ENCODE measurements around the gene TNFSF11. TPM values are rescaled to one million over a fixed set of nuclear protein-coding genes. Genes with fewer than 3 reads are reported as not detected.

Gene TNFSF11
- total RNA-seq, 1 experiment from 2014 or later = 3.5 TPM

DNA sequence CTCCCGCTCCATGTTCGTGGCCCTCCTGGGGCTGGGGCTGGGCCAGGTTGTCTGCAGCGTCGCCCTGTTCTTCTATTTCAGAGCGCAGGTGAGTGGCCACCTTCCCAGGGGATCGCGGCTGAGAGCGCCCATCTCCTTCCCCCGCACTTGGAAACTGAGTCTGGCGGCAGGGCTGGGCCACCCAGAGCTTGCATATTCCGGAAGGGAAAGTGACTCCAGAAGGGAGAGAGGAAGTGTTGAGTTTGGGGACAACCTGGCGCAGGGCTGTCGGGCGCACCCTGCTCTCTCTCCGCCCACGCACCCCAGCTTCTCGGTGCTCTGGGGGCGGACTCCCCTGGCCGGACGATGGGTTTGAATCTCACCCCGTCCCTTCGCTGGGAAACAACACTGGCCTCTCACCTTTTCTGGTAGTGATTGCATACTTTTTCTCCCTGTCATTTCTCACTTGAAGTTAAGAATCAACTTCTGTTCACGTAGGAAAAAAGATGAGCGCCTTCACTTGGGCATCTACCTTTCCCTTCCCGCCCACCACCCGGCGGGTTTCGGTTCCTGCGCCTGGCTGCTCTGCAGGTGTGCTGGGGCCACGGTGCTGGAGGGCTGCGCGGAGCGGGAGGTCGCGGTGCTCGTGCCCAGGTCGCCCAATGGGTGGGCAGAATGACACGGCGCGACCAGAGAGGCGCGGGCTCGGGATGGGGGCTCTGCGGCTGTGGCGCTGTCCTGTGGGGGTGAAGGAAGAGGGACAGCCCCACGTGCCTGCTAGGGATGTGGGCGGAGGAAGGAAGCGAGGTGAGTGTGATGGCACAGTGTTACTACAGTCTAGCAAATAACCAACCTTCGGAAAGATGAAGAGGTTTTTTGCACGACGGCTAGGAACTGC lies 721 bp downstream of the TNFSF11 start:
- no peak overlapping the region for H2AK5ac ChIP-seq (ENCODE audit: insufficient read length, low read length)
- peaks cover 10% of the 10 kb centered on the region for H3K23me2 ChIP-seq (ENCODE audit: insufficient read length, low read depth, low read length, poor library complexity, severe bottlenecking)
- no peak overlapping the region for H4K91ac ChIP-seq (ENCODE audit: insufficient read length, low read depth, low read length)
- H2BK15ac ChIP-seq (ENCODE audit: low read depth, low read length) = no peak overlapping the region
- TF ChIP-seq CTCF (conservative IDR thresholded peaks at IDR 0.05) = no peak
- no peak overlapping the region for H3K23ac ChIP-seq (ENCODE audit: insufficient read length, low read depth, low read length)
- peak overlapping the region; percentile 64 for H3K4me2 ChIP-seq (ENCODE audit: insufficient read depth, insufficient read length, low read length)
- no peak overlapping the region for H2BK20ac ChIP-seq (ENCODE audit: low read depth, low read length, poor library complexity, severe bottlenecking)
- peaks cover 12 to 25% (median 25%) of the 10 kb centered on the region in 3 experiments for H3K36me3 Mint-ChIP-seq (ENCODE audit: insufficient read depth in 1 of 3, low read depth in 3 of 3)
- DNase-seq = peak; percentile 43
- no peak overlapping the region for H3T11ph ChIP-seq (ENCODE audit: low read length)
- H4K8ac ChIP-seq (replicated peaks; ENCODE audit: insufficient read length, low read depth, low read length) = no peak overlapping the region
- H3K14ac ChIP-seq (ENCODE audit: insufficient read depth, low read length) = no peak overlapping the region; the same call in 1 of the 2 replicates
- H3K9ac ChIP-seq (ENCODE audit: extremely low read depth, insufficient read length, low read length) = no peak overlapping the region
- peaks cover 15 to 28% of the 10 kb centered on the region in 2 experiments for H3K9me3 Mint-ChIP-seq
- no peaks in the 10 kb centered on the region for H3K79me2 ChIP-seq (ENCODE audit: insufficient read depth, low read length)
- no peak overlapping the region for H2BK5ac ChIP-seq (ENCODE audit: insufficient read length, low read length)
- no peak overlapping the region for H2BK120ac ChIP-seq (ENCODE audit: low read depth, low read length, poor library complexity, severe bottlenecking)
- H3K79me1 ChIP-seq (ENCODE audit: insufficient read depth, low read depth, low read length, poor library complexity, severe bottlenecking) = no peaks in the 10 kb centered on the region
- H3K4me3 Mint-ChIP-seq = peak overlapping the region; percentile 77 to 83
- no peak overlapping the region for H3K27ac ChIP-seq (ENCODE audit: insufficient read length, low read depth, low read length)
- no peak overlapping the region for H3K4ac ChIP-seq (ENCODE audit: low read depth, low read length)
- WGBS (ENCODE audit: extremely low coverage, insufficient read length, low lambda C conversion rate) = no CpG with 5 or more reads among the region's 51 CpGs
- H2AFZ ChIP-seq (ENCODE audit: low read length) = peak overlapping the region; percentile 89
- no peak overlapping the region for H2BK12ac ChIP-seq (ENCODE audit: insufficient read length, low read depth, low read length)
- H3K4me1 ChIP-seq (ENCODE audit: insufficient read depth, low read length) = no peaks in the 10 kb centered on the region; the same call in 1 of the 2 replicates
- H3K27me3 ChIP-seq (ENCODE audit: insufficient read depth, low read length) = no peaks in the 10 kb centered on the region
- peaks cover 25 to 37% of the 10 kb centered on the region in 2 experiments for H3K4me1 Mint-ChIP-seq
- H3K18ac ChIP-seq (ENCODE audit: insufficient read length, low read depth, low read length) = peak overlapping the region; percentile 12
- H3K27me3 Mint-ChIP-seq (ENCODE audit: low read depth) = peaks cover 20% of the 10 kb centered on the region
- no peak overlapping the region for H4K5ac ChIP-seq (ENCODE audit: insufficient read length, low read depth, low read length)
- H4K20me1 ChIP-seq (ENCODE audit: control insufficient read depth, insufficient read depth, insufficient read length) = no peaks in the 10 kb centered on the region
- H3K9me3 ChIP-seq (ENCODE audit: control insufficient read depth, low read depth, low read length) = no peaks in the 10 kb centered on the region
- H3K56ac ChIP-seq (ENCODE audit: insufficient read length, low read depth, low read length) = no peak overlapping the region
- no peak overlapping the region for H3K27ac Mint-ChIP-seq
